Progenitor cell of endocrine pancreas (in vitro differentiated cells): ENCODE measurements around the gene MYO3A. TPM values are rescaled to one million over a fixed set of nuclear protein-coding genes. Genes with fewer than 3 reads are reported as not detected.

Experiments
- DNase-seq: peaks from one replicate; pipeline ENCODE4 v3.0.0; 2021; ENCODE audit warnings: low spot score; ENCODE audit not compliant: unreplicated experiment
- H3K27ac Mint-ChIP-seq: 2 replicates; pipeline ENCODE4 v1.8.0; 2021; ENCODE audit warnings: mild to moderate bottlenecking, moderate library complexity, mixed read lengths
- H3K27me3 Mint-ChIP-seq: 2 replicates; pipeline ENCODE4 v1.8.0; 2021; ENCODE audit warnings: mixed read lengths
- H3K36me3 Mint-ChIP-seq: 2 replicates; pipeline ENCODE4 v1.8.0; 2022; ENCODE audit warnings: mixed read lengths; ENCODE audit not compliant: insufficient read depth
- H3K4me1 Mint-ChIP-seq: 2 replicates; pipeline ENCODE4 v1.8.0; 2021; ENCODE audit warnings: low read depth, mixed read lengths
- H3K4me3 Mint-ChIP-seq: 2 replicates; pipeline ENCODE4 v1.8.0; 2021; ENCODE audit warnings: low read depth, mild to moderate bottlenecking, moderate library complexity, mixed read lengths
- H3K9me3 Mint-ChIP-seq: 2 replicates; pipeline ENCODE4 v1.8.0; 2021; ENCODE audit warnings: low read depth, mixed read lengths
- CTCF ChIP-seq: fragments of 200-600 bp; sonication (generic); IDR thresholded peaks from one replicate; pipeline ENCODE4 v1.5.0; 2021; ENCODE audit warnings: antibody characterized with exemption, mild to moderate bottlenecking; ENCODE audit not compliant: unreplicated experiment
- total RNA-seq: library from RNA; stranded (reverse); gene quantifications from 2 replicates; pipeline ENCODE4 v1.2.1, GENCODE V29; 2021

MYO3A gene
- total RNA-seq, 1 donor from 2014 or later: 18.0 TPM

GRCh38 chr10:25972631-25973030, 38.6 kb downstream of the MYO3A start:
- TF ChIP-seq CTCF: no peak
- Mint-ChIP-seq H3K4me1 (no peaks in the 10 kb centered on the region), H3K36me3 (no peaks in the 10 kb centered on the region), H3K4me3 (no peak overlapping the region), H3K27ac (no peak overlapping the region), H3K9me3 (no peaks in the 10 kb centered on the region), H3K27me3 (no peaks in the 10 kb centered on the region)
- DNase-seq: no peak

DNA sequence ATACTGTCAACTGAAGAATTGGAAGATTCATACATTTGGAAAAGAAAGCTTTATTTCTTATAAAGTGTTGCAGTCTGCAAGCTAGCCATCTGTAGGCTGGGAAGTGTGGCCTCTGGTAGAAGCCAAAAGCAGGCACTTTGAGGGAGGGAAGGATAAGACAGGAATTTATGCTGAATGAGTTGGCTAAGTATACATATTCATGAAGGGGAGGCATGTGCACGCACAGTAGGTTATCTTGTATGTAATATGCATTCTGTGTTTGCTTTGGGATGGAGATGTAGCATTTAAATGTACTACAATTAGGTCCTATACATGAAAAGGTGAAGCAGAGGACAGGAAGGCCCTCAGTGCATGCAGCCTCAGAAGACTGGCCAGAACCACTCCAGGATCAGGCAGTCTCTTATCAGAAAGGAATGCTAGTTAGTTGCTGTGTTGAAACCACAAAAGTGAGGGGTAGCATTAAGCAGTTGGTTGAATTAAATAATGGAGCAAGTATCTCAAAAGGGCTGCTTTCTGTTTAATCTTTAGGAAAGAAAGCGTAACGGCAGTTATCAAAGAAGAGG, 40.9 kb downstream of the MYO3A start:
- H3K27me3 Mint-ChIP-seq: no peaks in the 10 kb centered on the region
- peaks cover 2% of the 10 kb centered on the region for H3K9me3 Mint-ChIP-seq
- no peak overlapping the region for H3K27ac Mint-ChIP-seq
- peaks cover 2% of the 10 kb centered on the region for H3K36me3 Mint-ChIP-seq
- H3K4me1 Mint-ChIP-seq: no peaks in the 10 kb centered on the region
- no peak for DNase-seq
- no peak for TF ChIP-seq CTCF
- no peak overlapping the region for H3K4me3 Mint-ChIP-seq

DNA sequence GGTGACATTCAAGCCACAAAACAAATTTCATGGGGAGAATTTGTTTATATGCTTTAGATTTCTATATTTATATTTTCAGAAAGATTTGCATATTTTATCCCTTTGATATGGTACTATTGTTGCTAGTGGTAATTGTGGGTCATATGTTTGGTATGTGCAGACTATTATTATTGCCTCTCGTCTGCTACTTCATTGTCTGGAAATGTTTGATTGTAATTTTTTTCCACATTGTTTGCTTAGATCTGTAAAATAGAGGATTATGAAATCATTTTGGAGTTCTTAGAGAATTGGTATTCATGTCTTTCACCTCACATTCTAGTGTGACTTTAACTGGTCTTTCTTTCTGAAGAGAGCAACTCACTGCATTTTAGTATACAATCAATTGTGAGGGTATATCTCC, 44.7 kb downstream of the MYO3A start:
- Mint-ChIP-seq H3K36me3 (peaks cover 23% of the 10 kb centered on the region), H3K4me1 (no peaks in the 10 kb centered on the region), H3K27me3 (no peaks in the 10 kb centered on the region), H3K9me3 (peaks cover 20% of the 10 kb centered on the region), H3K4me3 (no peak overlapping the region), H3K27ac (no peak overlapping the region)
- no peak for TF ChIP-seq CTCF
- no peak for DNase-seq

DNA sequence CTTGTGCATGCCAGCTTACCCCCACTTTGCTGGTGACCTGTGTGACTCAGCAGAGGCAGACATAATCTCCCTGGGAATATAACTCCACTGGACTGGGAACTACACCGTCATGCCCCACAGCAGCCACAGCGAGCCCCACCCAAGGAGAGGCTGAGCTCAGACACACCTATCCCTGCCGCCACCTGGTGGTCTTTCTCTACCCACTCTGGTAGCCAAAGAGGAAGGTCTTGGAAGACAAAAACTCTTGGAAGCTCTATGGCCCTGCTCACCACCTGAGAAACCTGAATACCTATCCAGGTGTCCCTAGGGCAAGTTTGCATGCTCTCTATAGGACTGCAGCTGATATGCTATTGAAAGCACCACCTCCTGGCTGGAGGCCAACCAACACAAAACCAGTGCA, 48.1 kb downstream of the MYO3A start:
- peaks cover 43% of the 10 kb centered on the region for H3K9me3 Mint-ChIP-seq
- no peak overlapping the region for H3K4me3 Mint-ChIP-seq
- peaks cover 30% of the 10 kb centered on the region for H3K36me3 Mint-ChIP-seq
- H3K4me1 Mint-ChIP-seq: no peaks in the 10 kb centered on the region
- no peak for DNase-seq
- H3K27ac Mint-ChIP-seq: no peak overlapping the region
- no peak for TF ChIP-seq CTCF
- no peaks in the 10 kb centered on the region for H3K27me3 Mint-ChIP-seq

GRCh38 chr10:25988583-25988982, 54.6 kb downstream of the MYO3A start:
- no peak overlapping the region for H3K27ac Mint-ChIP-seq
- no peak overlapping the region for H3K4me3 Mint-ChIP-seq
- peaks cover 38% of the 10 kb centered on the region for H3K9me3 Mint-ChIP-seq
- no peaks in the 10 kb centered on the region for H3K27me3 Mint-ChIP-seq
- TF ChIP-seq CTCF: no peak
- DNase-seq: no peak
- peaks cover 2% of the 10 kb centered on the region for H3K4me1 Mint-ChIP-seq
- peaks cover 9% of the 10 kb centered on the region for H3K36me3 Mint-ChIP-seq
